GM21576 (cell line): ENCODE data around the gene TGFB2.

Source experiments
- ATAC-seq: cut with Tn5 transposase; IDR thresholded peaks from one replicate; pipeline ENCODE4 v1.9.1; 2021; ENCODE audit warnings: mild to moderate bottlenecking, moderate library complexity; ENCODE audit not compliant: unreplicated experiment

TGFB2 gene

GRCh38 chr1:218456444-218456843 is 111.3 kb downstream of the TGFB2 start:
- no peak for ATAC-seq

DNA sequence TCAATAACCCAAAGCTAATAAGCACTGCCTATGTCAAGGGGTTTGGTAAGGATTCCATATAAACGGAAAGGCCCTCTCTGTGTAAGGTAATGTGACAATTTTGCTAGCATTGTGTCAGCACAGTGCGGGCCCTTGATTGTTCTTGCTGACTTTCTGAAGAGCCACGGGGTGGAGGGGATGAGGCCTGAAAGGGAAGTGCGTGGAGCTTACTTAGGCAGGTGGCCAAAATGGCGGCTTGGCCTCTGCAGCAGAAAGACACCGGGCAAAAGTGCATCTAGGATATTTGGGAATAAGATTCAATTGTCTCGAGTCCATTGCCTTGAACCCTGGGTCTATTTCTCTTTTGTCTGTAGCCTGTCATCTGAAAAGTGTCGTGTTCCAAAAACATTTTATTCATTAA is 114.3 kb downstream of the TGFB2 start:
- ATAC-seq = no peak

- peak; percentile 88 for ATAC-seq
Measured at GRCh38 chr1:218459878-218460711, 115.0 kb downstream of the TGFB2 start.

GRCh38 chr1:218461351-218461750 is 116.2 kb downstream of the TGFB2 start:
- no peak for ATAC-seq

DNA sequence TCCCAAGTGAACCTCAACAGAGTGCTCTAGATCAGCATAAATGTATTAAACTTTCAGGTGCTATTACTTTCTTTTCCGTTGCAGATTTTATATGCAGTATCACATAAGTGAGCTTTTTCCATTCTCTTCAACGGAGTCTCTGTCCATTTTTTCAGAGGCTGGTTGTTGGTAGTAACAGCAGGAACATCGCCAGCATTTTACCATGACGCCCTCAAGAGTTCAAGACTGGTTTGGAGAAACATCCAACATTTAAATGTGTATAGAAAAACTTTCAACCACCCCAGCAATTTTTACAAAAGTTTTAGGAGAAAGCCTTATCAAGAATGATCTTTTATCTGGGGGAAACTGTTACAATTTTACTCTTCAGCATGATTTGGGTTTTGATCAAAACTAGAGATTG is 117.0 kb downstream of the TGFB2 start:
- no peak for ATAC-seq

DNA sequence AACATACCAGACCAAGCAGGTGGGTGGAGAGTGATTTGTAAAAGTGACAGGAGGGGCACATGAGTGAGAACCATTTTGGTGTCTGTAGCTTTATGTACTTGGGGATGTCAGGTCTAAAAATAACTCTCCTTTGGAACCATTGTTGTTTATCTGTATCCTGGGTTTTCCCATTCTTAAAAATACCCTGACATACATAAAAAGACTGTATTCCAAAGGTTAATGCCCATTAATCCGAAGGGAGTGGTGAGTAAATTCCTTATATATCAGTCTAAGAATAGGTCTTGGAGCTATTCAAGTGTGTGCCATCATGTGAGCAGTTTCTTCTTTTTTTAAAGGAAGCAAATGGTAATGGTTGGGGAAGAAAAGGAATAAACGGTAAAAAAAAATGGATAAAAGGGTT is 117.5 kb downstream of the TGFB2 start:
- ATAC-seq = no peak

- ATAC-seq = no peak
Measured at GRCh38 chr1:218463194-218464156, 118.3 kb downstream of the TGFB2 start.

DNA sequence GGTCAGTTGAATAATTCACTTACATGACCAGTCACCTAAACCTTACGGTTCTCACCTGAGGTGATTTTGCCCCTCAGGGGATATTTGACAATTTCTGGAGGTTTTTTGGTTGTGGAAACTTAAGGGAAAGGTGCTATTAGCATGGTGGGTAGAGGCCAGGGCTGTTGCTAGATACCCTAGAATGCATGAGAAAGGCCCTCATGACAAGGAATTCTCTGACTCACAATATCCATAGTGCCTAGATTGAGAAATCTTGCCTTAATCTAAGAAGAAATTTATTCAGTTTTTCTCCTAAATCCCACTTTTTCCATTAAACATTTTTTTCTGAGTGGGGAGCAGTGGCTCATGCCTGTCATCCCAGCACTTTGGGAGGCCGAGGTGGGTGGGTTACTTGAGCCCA is 119.7 kb downstream of the TGFB2 start:
- no peak for ATAC-seq

DNA sequence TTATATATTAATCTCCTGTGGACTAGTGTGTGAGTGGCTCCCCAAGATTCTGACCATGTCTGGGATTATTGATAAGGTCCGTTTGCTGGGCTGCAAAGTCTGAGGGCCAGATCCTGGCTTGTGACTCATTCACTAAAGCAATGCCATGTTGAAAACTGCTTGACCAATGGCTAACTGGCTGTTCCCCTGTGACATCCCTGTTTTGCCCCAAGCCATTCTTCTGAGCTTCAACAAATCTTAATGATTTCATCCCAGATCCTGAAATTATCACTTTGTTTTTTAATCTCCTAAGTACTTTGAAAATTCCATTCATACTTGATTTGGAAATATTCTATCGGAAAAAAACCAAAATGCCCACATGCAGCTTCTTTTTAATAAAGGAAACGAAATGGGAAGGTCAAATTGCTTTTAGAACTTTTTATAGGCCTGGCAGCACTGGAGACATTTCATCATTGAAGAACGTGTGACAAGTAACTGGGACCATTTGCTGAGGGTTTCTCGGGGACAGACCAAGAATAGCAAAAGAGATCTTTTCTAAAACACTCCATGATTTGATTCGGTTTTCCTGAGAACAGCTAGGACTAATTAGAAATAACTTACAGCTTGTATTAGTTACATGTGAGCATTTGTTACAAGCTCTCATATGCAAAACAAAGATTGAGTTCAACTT is 121.3 kb downstream of the TGFB2 start:
- no peak for ATAC-seq

- no peak for ATAC-seq
Measured at GRCh38 chr1:218467101-218468072, 122.3 kb downstream of the TGFB2 start.

DNA sequence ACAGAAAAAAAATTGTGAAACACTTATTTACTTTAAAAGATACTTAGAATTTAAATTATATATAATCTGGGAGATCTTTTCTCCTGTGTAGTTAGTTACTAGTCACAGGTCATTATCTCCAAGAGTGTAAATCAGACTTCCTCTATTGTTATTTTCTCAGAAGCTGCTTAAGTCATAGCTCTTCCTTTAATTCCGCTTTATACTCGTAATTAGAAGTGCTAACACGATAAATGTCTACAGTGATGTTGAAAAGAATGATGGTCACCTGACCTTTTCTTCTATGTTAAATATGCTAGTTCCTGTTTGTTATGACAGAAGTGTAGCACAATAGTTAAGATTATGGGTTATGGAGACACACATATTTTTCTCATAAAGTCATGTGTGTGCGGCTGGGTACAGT is 123.6 kb downstream of the TGFB2 start:
- ATAC-seq = no peak

GRCh38 chr1:218472885-218473284 is 127.7 kb downstream of the TGFB2 start:
- no peak for ATAC-seq

GRCh38 chr1:218473522-218473921 is 128.4 kb downstream of the TGFB2 start:
- peak; percentile 79 for ATAC-seq

DNA sequence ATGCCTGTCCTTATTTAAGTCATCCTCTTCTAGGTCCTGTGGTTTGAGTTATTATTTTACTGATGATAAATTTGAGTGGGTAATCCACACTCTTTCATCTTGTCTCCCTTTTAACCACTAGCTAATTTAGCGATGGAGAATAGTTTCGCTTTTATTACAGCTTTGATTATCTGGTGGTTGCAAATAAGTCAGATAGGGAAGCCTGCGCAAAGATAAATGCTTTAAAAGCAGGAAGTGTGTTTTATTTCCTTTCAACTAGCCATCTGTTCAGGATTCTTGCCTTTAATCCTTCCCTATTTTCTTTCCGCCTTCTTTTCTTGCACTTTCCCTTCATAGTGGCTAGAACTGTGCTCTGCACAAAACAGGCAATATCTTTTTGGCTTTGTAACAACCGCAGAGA is 129.0 kb downstream of the TGFB2 start:
- no peak for ATAC-seq

GRCh38 chr1:218475275-218475674 is 130.1 kb downstream of the TGFB2 start:
- no peak for ATAC-seq

DNA sequence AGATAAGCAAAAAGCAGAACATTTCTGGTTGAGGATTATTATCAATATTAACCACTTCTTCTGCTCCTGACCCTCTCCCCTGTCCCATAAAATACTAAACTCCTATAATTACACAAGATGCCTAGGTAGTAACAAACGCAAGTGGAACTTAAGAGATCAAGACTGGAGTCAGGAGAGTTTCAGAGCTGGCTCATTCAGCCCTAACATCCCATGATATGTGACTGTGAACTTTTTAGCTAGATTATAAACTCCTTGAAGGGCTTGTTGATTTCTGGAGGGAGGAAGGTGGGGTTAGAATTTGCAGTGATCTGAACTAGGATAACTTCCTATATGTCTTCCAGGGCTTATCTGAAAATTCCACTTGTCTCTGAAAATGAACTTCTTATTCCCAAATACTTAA is 130.6 kb downstream of the TGFB2 start:
- no peak for ATAC-seq

- no peak for ATAC-seq
Measured at GRCh38 chr1:218476385-218476784, 131.2 kb downstream of the TGFB2 start.

- no peak for ATAC-seq
Measured at GRCh38 chr1:218478336-218478735, 133.2 kb downstream of the TGFB2 start.

- no peak for ATAC-seq
Measured at GRCh38 chr1:218479436-218480115, 134.4 kb downstream of the TGFB2 start.

DNA sequence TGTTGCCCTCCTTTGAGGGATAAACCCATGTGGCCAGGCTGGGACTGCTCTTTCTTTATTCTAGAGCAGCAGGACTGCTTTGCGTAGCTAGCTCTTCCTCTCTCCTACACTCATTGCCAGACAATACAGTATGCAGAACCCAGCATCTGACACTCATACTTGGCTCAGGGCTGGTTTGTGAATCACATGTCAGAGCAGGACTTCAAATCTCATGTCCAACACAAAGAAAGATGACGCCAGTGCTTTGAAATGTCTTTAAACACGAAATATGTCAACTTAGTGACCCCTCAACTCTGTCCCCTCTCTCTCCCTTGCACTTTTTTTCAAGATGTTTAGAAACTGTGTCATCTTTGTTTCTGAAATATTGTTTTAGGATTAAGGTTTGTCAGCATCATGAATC is 135.0 kb downstream of the TGFB2 start:
- no peak for ATAC-seq
